Measurements from ENCODE around the gene ARG2. TPM values are rescaled to one million over a fixed set of nuclear protein-coding genes. Genes with fewer than 3 reads are reported as not detected.

Gene ARG2
- total and polyA plus RNA-seq, 2 of the 4 experiments (the other 2 are of a cell fraction) = 1.1 to 2.5 TPM

DNA sequence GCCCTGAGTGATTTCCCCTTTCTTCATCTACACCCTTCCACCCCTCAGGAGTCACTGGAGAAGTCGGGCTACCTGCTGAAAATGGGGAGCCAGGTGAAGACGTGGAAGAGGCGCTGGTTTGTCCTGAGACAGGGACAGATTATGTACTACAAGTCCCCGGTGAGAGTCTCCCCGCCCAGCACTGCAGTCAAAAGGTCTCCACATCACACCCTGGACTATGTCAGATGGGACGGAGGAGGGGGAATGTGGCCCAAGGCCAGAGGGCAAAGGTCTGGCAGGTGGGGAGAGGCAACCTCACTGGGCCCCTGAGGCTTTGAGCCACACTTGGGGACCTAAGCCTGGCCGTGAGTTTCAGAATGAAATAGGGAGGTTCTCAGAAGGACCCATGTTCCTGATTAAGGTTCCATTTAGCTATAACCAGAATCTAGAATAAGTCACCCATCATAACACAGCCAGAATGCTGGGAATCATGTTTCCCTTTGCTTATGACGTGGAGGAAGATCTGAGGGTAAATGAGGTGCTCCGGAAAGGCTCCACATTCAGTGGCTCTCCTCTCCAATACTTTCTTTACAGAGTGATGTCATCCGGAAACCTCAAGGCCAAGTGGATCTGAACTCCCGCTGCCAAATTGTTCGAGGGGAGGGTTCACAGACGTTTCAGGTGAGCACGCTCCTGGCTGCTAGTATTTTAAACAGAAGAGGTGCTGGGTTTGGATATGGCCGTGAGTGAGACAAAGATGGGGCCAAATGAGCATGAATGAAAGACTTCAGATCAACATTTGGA is 46.3 kb upstream of the ARG2 start:
- ATAC-seq (ENCODE audit: low read depth) (no peak), DNase-seq (no peak)
- Histone ChIP-seq H3K14ac (replicated peaks; ENCODE audit: low read depth, low read length) (no peak overlapping the region), H3K4me1 (ENCODE audit: control insufficient read depth, insufficient read depth, low read length) (no peaks in the 10 kb centered on the region), H4K5ac (ENCODE audit: low read depth, low read length) (no peak overlapping the region), H4K91ac (ENCODE audit: insufficient read depth, low read depth, low read length) (no peak overlapping the region), H3K9ac (ENCODE audit: low read depth, low read length) (no peak overlapping the region), H3K9me3 (ENCODE audit: control insufficient read depth, insufficient read depth, low read length) (no peaks in the 10 kb centered on the region), H2BK5ac (ENCODE audit: low read depth, low read length, poor library complexity, severe bottlenecking) (no peak overlapping the region), H3K27ac (ENCODE audit: insufficient read depth, low read length) (no peak overlapping the region), H4K20me1 (ENCODE audit: insufficient read depth, low read length) (no peaks in the 10 kb centered on the region), H3K4ac (ENCODE audit: low read depth, low read length) (no peak overlapping the region), H3K18ac (ENCODE audit: low read depth, low read length) (no peak overlapping the region), H3K4me3 (ENCODE audit: insufficient read depth, low read depth, low read length) (no peak overlapping the region), H3K27me3 (ENCODE audit: control insufficient read depth, insufficient read depth, low read length) (peaks cover 6% of the 10 kb centered on the region), H2BK120ac (ENCODE audit: low read depth, low read length) (no peak overlapping the region), H4K8ac (ENCODE audit: low read depth in 2 of 2, low read length in 2 of 2) (no peak overlapping the region), H2BK15ac (ENCODE audit: low read depth, low read length) (no peak overlapping the region), H3K23ac (ENCODE audit: low read depth, low read length) (no peak overlapping the region), H2AK9ac (replicated peaks; ENCODE audit: low read depth, low read length, poor library complexity) (no peak overlapping the region), H3K4me2 (ENCODE audit: low read depth, low read length) (no peak overlapping the region), H3K56ac (ENCODE audit: extremely low read depth, insufficient read depth, low read length) (no peak overlapping the region), H2AK5ac (ENCODE audit: low read depth, low read length) (no peak overlapping the region), H3K36me3 (ENCODE audit: control insufficient read depth, insufficient read depth, low read length) (no peaks in the 10 kb centered on the region), H2AFZ (replicated peaks; ENCODE audit: low read length, poor library complexity) (no peak overlapping the region), H3K9me1 (ENCODE audit: insufficient read depth, low read length) (0 out of 2 replicates have a peak, but pooled peaks cover 3% of the 10 kb centered on the region), H2BK20ac (ENCODE audit: low read depth, low read length) (no peak overlapping the region), H3K79me1 (ENCODE audit: low read depth in 1 of 2, low read length in 2 of 2) (no peaks in the 10 kb centered on the region)
- in situ Hi-C loops (cut with MboI; ENCODE audit: low sequenced_read_pairs) = no loop called here
- POLR2A ChIA-PET (ENCODE audit: unreplicated experiment) = no interaction called here
- 62% methylated on average over 3 of the region's 15 CpGs; no CpG with 5 or more reads in 1 of the 2 experiments for WGBS, 2 experiments (ENCODE audit: extremely low coverage in 2 of 2, insufficient read length in 1 of 2)
- CTCF ChIA-PET = interaction anchor here (3.6 kb wide), 1 partner anchor 146 kb away, joined by 39 read pairs; no protein-coding TSS in a partner anchor
- intact Hi-C loops (cut with micrococcal nuclease) = no loop called here
- no TSS peak for BruUV-seq (replicated peaks)
- TF ChIP-seq MAZ (IDR thresholded peaks at IDR 0.05; ENCODE audit: borderline replicate concordance, low read depth, low read length) (no peak), RFX5 (IDR thresholded peaks at IDR 0.05; ENCODE audit: low read depth, low read length) (no peak), CHD1 (IDR thresholded peaks at IDR 0.05; ENCODE audit: low read depth, low read length) (no peak), CEBPB (IDR thresholded peaks at IDR 0.05; ENCODE audit: low read depth, low read length) (no peak), RAD21 (IDR thresholded peaks at IDR 0.05; ENCODE audit: low read length) (no peak), POLR2A (IDR thresholded peaks at IDR 0.05; ENCODE audit: low read depth, low read length) (no peak), SMC3 (IDR thresholded peaks at IDR 0.05; ENCODE audit: low read depth, low read length) (no peak), BHLHE40 (IDR thresholded peaks at IDR 0.05; ENCODE audit: low read depth, low read length) (no peak), NFE2L2 (IDR thresholded peaks at IDR 0.05; ENCODE audit: low read depth, low read length) (no peak)
- TF ChIP-seq, protein P1, sequence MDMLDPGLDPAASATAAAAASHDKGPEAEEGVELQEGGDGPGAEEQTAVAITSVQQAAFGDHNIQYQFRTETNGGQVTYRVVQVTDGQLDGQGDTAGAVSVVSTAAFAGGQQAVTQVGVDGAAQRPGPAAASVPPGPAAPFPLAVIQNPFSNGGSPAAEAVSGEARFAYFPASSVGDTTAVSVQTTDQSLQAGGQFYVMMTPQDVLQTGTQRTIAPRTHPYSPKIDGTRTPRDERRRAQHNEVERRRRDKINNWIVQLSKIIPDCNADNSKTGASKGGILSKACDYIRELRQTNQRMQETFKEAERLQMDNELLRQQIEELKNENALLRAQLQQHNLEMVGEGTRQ (IDR thresholded peaks at IDR 0.05; ENCODE audit: low read depth, low read length) = no peak
- dilution Hi-C loops (cut with HindIII; ENCODE audit: low sequenced_read_pairs, unreplicated experiment) = no loop called here

All from IMR-90 (cell line).